IMR-90 (cell line): ENCODE measurements around the gene EMCN.

Experiments used
- CEBPB ChIP-seq: IDR thresholded peaks from 2 replicates; pipeline ENCODE4 v1.6.1; 2012; ENCODE audit warnings: low read depth, low read length, improper control_type of control experiment
- CHD1 ChIP-seq: IDR thresholded peaks from 2 replicates; pipeline ENCODE4 v1.6.1; 2012; ENCODE audit warnings: low read depth, low read length, improper control_type of control experiment
- CTCF ChIP-seq: conservative IDR thresholded peaks from 2 replicates; pipeline ENCODE4 v1.5.1; 2012; ENCODE audit warnings: mild to moderate bottlenecking, low read depth, low read length, improper control_type of control experiment
- MXI1 ChIP-seq: IDR thresholded peaks from 2 replicates; pipeline ENCODE4 v1.6.1; 2012; ENCODE audit warnings: low read depth, mild to moderate bottlenecking, low read length, moderate library complexity, borderline replicate concordance
- POLR2A ChIP-seq: IDR thresholded peaks from 2 replicates; pipeline ENCODE4 v1.6.1; 2012; ENCODE audit warnings: mild to moderate bottlenecking, low read depth, low read length
- RAD21 ChIP-seq: IDR thresholded peaks from 2 replicates; pipeline ENCODE4 v1.6.1; 2012; ENCODE audit warnings: low read length, improper control_type of control experiment
- SMC3 ChIP-seq: fragments of 150-350 bp; IDR thresholded peaks from 2 replicates; pipeline ENCODE4 v1.6.1; 2016; ENCODE audit warnings: low read depth, mild to moderate bottlenecking, antibody characterized with exemption, low read length, moderate library complexity

DNA sequence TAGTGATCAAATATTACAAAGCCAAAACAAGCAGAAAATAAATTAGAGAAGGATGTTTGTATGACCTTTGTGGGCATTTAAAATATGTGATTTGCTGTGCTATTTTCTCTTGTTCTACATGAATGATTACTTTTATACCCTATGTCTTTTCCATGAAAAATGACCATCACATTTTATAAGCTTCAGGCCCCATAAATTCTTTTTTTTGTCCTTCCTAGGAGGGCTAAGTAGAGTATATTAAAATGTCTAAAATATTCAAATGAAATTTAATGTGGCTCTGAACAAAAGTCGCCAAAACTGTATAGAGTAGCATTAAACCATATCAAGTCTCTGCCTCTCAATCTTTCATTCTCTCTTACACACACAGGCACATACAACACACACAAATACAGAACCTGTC is 15.9 kb upstream of the EMCN start:
- TF ChIP-seq CTCF (no peak), POLR2A (no peak), CEBPB (no peak), CHD1 (no peak), SMC3 (no peak), MXI1 (no peak), RAD21 (no peak)
